GM21717 (cell line): ENCODE measurements around the gene KRTAP25-1.

Experiments used
- ATAC-seq: cut with Tn5 transposase; IDR thresholded peaks from one replicate; pipeline ENCODE4 v1.9.1; 2021; ENCODE audit warnings: mild to moderate bottlenecking, moderate library complexity; ENCODE audit not compliant: unreplicated experiment

The KRTAP25-1 gene

GRCh38 chr21:30289215-30289614 is at the start of gene KRTAP25-1:
Gene KRTAP25-1, minus strand, starts transcription at chr21:30289514. Its CDS starts 24 bp downstream, at chr21:30289490.
- ATAC-seq = no peak

- ATAC-seq = no peak
These were observed 49.4 kb upstream of the KRTAP25-1 start for GRCh38 chr21:30338717-30339116.

GRCh38 chr21:30337772-30338171 is 48.5 kb upstream of the KRTAP25-1 start:
- ATAC-seq = no peak

GRCh38 chr21:30337276-30337744 is 48.0 kb upstream of the KRTAP25-1 start, which contains the start of gene KRTAP27-1:
Gene KRTAP27-1, minus strand, starts transcription at chr21:30337694. Its CDS starts 26 bp downstream, at chr21:30337668.
- ATAC-seq = no peak

GRCh38 chr21:30336596-30336995 is 47.3 kb upstream of the KRTAP25-1 start:
- no peak for ATAC-seq

- no peak for ATAC-seq
These were observed 44.4 kb upstream of the KRTAP25-1 start for GRCh38 chr21:30333736-30334135.

- no peak for ATAC-seq
These were observed 43.4 kb upstream of the KRTAP25-1 start for GRCh38 chr21:30332681-30333080.

GRCh38 chr21:30329203-30329875 is 40.0 kb upstream of the KRTAP25-1 start:
- ATAC-seq = no peak

GRCh38 chr21:30326390-30326789 is 37.1 kb upstream of the KRTAP25-1 start:
- no peak for ATAC-seq

GRCh38 chr21:30320215-30320614 is 30.9 kb upstream of the KRTAP25-1 start, which contains the start of gene KRTAP26-1:
Gene KRTAP26-1, minus strand, starts transcription at chr21:30320315. Its CDS starts 280 bp downstream, at chr21:30320035.
- ATAC-seq = no peak

- ATAC-seq = no peak
These were observed 26.4 kb upstream of the KRTAP25-1 start for GRCh38 chr21:30315701-30316100.

- no peak for ATAC-seq
These were observed 17.6 kb upstream of the KRTAP25-1 start for GRCh38 chr21:30306884-30307283.

GRCh38 chr21:30305136-30305535 is 15.8 kb upstream of the KRTAP25-1 start:
- ATAC-seq = no peak

GRCh38 chr21:30282850-30283249 is 6.5 kb downstream of the KRTAP25-1 start, which contains the start of gene KRTAP24-1:
Gene KRTAP24-1, minus strand, starts transcription at chr21:30282950. Its CDS starts 18 bp downstream, at chr21:30282932.
- no peak for ATAC-seq

GRCh38 chr21:30271611-30272010 is 17.7 kb downstream of the KRTAP25-1 start:
- no peak for ATAC-seq

- no peak for ATAC-seq
These were observed 18.2 kb downstream of the KRTAP25-1 start for GRCh38 chr21:30271156-30271555.

- no peak for ATAC-seq
These were observed 19.3 kb downstream of the KRTAP25-1 start for GRCh38 chr21:30269803-30270530.

- ATAC-seq = no peak
These were observed 20.6 kb downstream of the KRTAP25-1 start for GRCh38 chr21:30268608-30269197.

GRCh38 chr21:30257773-30258172 is 31.5 kb downstream of the KRTAP25-1 start:
- no peak for ATAC-seq

GRCh38 chr21:30256100-30256499 is 33.2 kb downstream of the KRTAP25-1 start:
- no peak for ATAC-seq

GRCh38 chr21:30255679-30256078 is 33.6 kb downstream of the KRTAP25-1 start:
- ATAC-seq = no peak
